ENCODE data around the gene CHRM5. TPM values are rescaled to one million over a fixed set of nuclear protein-coding genes. Genes with fewer than 3 reads are reported as not detected.

Gene CHRM5
- polyA plus RNA-seq, 1 donor (not counting 4 experiments of a cell fraction or from before 2014, with no cell fraction given): 0.01 TPM

DNA sequence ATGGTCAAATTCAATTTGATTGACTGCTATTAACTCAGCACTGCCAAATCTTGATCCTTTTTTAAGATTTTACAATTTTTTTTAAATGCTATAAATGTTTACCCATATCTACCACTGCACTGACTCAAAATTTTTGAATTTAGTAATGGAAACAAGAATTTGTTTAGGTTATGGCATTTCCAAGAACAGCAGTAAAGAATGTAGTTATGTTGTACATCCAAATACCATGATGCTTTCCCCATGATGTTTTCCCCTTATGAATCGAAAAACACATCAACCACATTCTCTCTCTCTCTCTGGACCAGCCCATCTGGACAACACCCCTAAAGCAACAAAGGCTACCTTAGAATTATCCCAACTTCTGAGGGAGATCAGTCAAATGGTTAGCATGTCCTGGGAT, 14.2 kb downstream of the CHRM5 start:
- no peak overlapping the region for H3K4me3 ChIP-seq (ENCODE audit: control insufficient read depth in 2 of 3, extremely low read depth in 1 of 3, insufficient read depth in 2 of 3, low read depth in 1 of 3, low read length in 3 of 3)
- H4K20me1 ChIP-seq (ENCODE audit: control insufficient read depth, extremely low read depth, insufficient read depth, low read length): no peaks in the 10 kb centered on the region
- H3K27ac ChIP-seq (ENCODE audit: control insufficient read depth, insufficient read depth, low read length): no peak overlapping the region
- H3K27me3 ChIP-seq (ENCODE audit: control insufficient read depth, extremely low read depth, insufficient read depth, low read length): no peaks in the 10 kb centered on the region
- no peak for DNase-seq (ENCODE audit: low read depth, low spot score)
- no peak overlapping the region for H2AFZ ChIP-seq (ENCODE audit: control insufficient read depth, low read length)
- FAIRE-seq: no peak
- H3K9me3 ChIP-seq (ENCODE audit: control insufficient read depth, low read depth, low read length): no peaks in the 10 kb centered on the region
- no peaks in the 10 kb centered on the region for H3K9me1 ChIP-seq (ENCODE audit: control insufficient read depth, extremely low read depth, insufficient read depth, low read length)
- H3K36me3 ChIP-seq (ENCODE audit: control insufficient read depth in 2 of 2, extremely low read depth in 1 of 2, insufficient read depth in 2 of 2, low read length in 2 of 2): no peaks in the 10 kb centered on the region
- dilution Hi-C loops (cut with MboI; ENCODE audit: extremely low pct_ligation_motif_present, low sequenced_read_pairs): no loop called here
- TF ChIP-seq, protein P1, sequence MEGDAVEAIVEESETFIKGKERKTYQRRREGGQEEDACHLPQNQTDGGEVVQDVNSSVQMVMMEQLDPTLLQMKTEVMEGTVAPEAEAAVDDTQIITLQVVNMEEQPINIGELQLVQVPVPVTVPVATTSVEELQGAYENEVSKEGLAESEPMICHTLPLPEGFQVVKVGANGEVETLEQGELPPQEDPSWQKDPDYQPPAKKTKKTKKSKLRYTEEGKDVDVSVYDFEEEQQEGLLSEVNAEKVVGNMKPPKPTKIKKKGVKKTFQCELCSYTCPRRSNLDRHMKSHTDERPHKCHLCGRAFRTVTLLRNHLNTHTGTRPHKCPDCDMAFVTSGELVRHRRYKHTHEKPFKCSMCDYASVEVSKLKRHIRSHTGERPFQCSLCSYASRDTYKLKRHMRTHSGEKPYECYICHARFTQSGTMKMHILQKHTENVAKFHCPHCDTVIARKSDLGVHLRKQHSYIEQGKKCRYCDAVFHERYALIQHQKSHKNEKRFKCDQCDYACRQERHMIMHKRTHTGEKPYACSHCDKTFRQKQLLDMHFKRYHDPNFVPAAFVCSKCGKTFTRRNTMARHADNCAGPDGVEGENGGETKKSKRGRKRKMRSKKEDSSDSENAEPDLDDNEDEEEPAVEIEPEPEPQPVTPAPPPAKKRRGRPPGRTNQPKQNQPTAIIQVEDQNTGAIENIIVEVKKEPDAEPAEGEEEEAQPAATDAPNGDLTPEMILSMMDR (optimal IDR thresholded peaks at IDR 0.05 in 1 of 3, IDR thresholded peaks at IDR 0.05 in 1 of 3, conservative IDR thresholded peaks at IDR 0.05 in 1 of 3; ENCODE audit: extremely low read depth in 1 of 3, insufficient read depth in 2 of 3, low read length in 3 of 3): no peak
- no peak for TF ChIP-seq EZH2 (IDR thresholded peaks at IDR 0.05; ENCODE audit: low read length)
- no peak overlapping the region for H3K9ac ChIP-seq (ENCODE audit: control insufficient read depth, extremely low read depth, insufficient read depth, low read length)
- no peaks in the 10 kb centered on the region for H3K4me1 ChIP-seq (ENCODE audit: control insufficient read depth, extremely low read depth, insufficient read depth, low read length)
- no peaks in the 10 kb centered on the region for H3K79me2 ChIP-seq (ENCODE audit: control insufficient read depth, insufficient read depth, low read length)
- no peak overlapping the region for H3K4me2 ChIP-seq (ENCODE audit: control insufficient read depth, extremely low read depth, insufficient read depth, low read depth, low read length)

DNA sequence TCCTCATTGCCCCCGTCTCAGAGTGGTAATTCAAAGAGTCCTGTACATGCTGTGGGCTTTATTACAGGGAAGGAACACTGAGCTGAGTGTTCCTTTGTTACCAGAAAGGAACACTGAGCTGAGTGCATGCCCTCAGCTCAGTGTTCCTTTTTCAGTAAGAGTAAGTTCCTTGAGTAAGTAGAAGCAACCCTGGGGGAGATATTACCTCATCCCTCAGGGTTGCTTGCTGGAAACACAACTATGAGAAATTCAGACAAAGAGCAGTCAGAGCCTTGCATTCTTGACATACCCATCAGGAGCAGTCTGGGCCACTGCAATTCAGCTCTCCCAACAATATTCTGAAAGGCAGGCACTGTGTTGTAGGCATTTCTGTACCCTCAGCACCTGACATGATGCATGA, 17.0 kb downstream of the CHRM5 start:
- Histone ChIP-seq H3K79me2 (ENCODE audit: control insufficient read depth, insufficient read depth, low read length) (no peaks in the 10 kb centered on the region), H3K4me1 (ENCODE audit: control insufficient read depth, extremely low read depth, insufficient read depth, low read length) (no peaks in the 10 kb centered on the region), H3K9ac (ENCODE audit: control insufficient read depth, extremely low read depth, insufficient read depth, low read length) (no peak overlapping the region), H3K27me3 (ENCODE audit: control insufficient read depth, extremely low read depth, insufficient read depth, low read length) (no peaks in the 10 kb centered on the region), H3K9me1 (ENCODE audit: control insufficient read depth, extremely low read depth, insufficient read depth, low read length) (no peaks in the 10 kb centered on the region), H2AFZ (ENCODE audit: control insufficient read depth, low read length) (no peak overlapping the region), H3K27ac (ENCODE audit: control insufficient read depth, insufficient read depth, low read length) (no peak overlapping the region), H3K36me3 (ENCODE audit: control insufficient read depth in 2 of 2, extremely low read depth in 1 of 2, insufficient read depth in 2 of 2, low read length in 2 of 2) (no peaks in the 10 kb centered on the region), H3K4me3 (ENCODE audit: control insufficient read depth in 2 of 3, extremely low read depth in 1 of 3, insufficient read depth in 2 of 3, low read depth in 1 of 3, low read length in 3 of 3) (no peak overlapping the region), H3K9me3 (ENCODE audit: control insufficient read depth, low read depth, low read length) (no peaks in the 10 kb centered on the region), H4K20me1 (ENCODE audit: control insufficient read depth, extremely low read depth, insufficient read depth, low read length) (no peaks in the 10 kb centered on the region), H3K4me2 (ENCODE audit: control insufficient read depth, extremely low read depth, insufficient read depth, low read depth, low read length) (no peak overlapping the region)
- dilution Hi-C loops (cut with MboI; ENCODE audit: extremely low pct_ligation_motif_present, low sequenced_read_pairs): no loop called here
- DNase-seq (ENCODE audit: low read depth, low spot score) (no peak), FAIRE-seq (no peak)
- TF ChIP-seq, protein P1 (optimal IDR thresholded peaks at IDR 0.05 in 1 of 3, IDR thresholded peaks at IDR 0.05 in 1 of 3, conservative IDR thresholded peaks at IDR 0.05 in 1 of 3; ENCODE audit: extremely low read depth in 1 of 3, insufficient read depth in 2 of 3, low read length in 3 of 3): no peak
- no peak for TF ChIP-seq EZH2 (IDR thresholded peaks at IDR 0.05; ENCODE audit: low read length)
